GM19099 (cell line): ENCODE data around the gene P2RY2.

Experiments used
- POLR2A ChIP-seq: IDR thresholded peaks from 3 replicates; pipeline ENCODE4 v1.6.1; 2011; ENCODE audit warnings: low read depth; ENCODE audit not compliant: insufficient read length; ENCODE audit errors: extremely low read depth

The P2RY2 gene

GRCh38 chr11:73239111-73239521, 21.0 kb downstream of the P2RY2 start:
- TF ChIP-seq POLR2A: no peak

DNA sequence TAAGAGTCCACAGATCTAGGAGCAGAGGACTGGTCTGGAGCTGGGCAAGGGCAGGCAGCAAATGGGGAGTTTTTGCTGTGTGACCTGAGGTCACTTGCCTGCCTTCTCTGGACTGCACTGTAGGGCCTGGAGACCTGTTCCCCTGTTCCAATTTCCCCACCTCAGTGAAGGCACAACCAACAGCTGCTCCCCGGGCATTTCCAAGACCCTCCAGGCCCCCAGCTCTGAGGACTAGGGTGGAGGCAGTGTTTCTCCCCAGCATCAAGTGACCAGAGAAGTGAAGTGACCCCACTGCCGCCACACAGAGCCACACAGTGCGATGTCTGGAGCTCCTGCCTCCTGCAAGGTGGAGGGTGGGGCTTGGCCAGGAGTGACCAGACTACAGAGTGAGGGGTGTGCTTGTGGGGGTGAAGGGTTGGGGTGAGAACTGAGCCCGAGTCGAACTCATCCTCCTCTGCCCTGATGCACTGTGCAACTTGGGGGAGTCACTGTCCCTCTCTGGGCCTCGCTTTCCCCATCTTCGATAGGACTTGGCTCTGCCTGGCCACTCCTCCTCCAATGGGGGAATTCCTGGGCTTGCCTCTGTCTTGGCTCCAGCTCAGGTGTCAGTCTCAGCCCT, 21.6 kb downstream of the P2RY2 start:
- no peak for TF ChIP-seq POLR2A

GRCh38 chr11:73240190-73240781, 22.2 kb downstream of the P2RY2 start:
- no peak for TF ChIP-seq POLR2A

DNA sequence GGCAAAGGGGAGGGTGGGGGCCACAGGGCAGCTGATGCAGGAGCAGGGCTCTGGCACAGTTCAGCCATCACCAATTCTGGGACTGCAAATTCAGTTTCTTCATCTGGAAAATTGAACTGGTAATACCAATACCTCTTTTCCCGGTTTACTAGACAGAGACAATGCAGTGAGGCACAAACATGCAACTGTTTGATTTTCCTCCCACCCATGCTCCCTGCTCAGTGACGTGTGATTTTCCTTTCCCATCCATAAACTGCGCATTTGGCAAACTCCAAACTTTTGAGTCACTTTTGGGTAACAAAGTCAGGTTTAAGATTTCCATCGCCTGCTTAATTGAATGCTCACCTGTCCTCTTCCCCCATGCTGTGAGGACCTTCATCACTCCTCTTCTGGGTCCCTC, 23.2 kb downstream of the P2RY2 start:
- no peak for TF ChIP-seq POLR2A

GRCh38 chr11:73242251-73243092, 24.4 kb downstream of the P2RY2 start:
- TF ChIP-seq POLR2A: peak; percentile 34

DNA sequence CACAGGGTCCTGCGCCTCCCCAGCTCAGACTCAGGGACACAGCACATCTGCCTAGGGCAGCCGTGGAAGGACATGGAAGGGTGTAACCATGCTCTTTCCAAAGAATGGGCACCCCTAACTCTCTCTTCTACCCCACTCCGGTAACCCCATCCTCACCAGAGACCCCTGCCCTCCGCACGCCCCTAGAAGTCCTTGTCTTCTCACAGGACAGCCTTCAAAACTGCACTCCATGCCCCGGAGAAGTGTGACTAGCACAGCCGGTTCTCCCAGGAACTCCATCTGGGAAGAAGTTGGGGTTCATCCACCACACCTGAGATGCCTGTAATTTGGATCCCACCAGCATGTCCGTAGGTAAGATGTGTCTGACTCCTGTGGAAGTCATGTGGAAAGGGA, 25.0 kb downstream of the P2RY2 start:
- TF ChIP-seq POLR2A: no peak

DNA sequence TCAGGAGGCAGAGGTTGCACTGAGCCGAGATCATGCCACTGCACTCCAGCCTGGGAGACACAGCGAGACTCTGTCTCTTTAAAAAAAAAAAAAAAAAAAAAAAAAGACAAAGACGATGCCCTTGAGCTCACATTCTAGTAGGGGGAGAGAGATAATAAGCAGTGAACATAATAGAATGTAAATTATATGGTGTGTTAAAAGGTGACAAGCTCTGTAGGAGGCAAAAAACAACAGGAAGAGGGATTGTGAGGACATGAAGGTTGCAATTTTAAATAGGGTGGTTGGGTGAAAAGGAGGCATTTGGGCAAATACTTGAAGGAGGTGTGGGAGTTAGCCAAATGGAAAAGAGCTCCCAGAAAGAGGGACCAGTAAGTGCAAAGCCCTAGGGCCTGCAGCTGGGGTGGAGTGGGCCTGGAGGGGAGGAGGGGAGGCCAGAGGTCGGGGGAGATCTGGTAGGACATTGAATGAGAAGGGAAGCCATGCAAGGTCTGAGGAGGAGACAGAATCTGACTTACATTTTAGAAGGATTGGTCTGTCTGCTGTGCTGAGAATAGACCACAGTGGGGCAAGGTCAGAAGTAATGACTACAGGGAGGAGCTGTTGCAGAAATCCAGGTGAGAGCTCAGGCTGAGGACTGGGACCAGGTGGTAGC, 26.6 kb downstream of the P2RY2 start:
- no peak for TF ChIP-seq POLR2A

DNA sequence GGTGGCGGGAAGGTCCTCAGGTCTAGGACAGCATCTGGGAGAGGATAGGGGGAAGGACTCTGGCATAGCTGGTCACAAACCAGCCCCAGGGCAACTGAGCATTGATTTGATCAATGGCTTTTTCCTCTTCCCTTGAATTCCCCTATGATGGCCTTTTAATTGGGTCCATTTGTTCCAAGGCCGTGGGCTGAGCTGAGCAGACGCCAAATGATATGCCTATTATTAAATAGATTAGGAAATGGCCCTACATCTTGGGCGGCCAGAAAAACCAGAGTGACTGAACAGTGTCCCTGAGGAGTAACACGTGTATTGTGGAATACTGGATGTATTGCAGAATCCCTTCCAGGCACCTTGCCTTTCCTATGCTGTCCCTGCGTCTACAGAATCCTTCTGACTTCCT, 27.4 kb downstream of the P2RY2 start:
- TF ChIP-seq POLR2A: no peak

DNA sequence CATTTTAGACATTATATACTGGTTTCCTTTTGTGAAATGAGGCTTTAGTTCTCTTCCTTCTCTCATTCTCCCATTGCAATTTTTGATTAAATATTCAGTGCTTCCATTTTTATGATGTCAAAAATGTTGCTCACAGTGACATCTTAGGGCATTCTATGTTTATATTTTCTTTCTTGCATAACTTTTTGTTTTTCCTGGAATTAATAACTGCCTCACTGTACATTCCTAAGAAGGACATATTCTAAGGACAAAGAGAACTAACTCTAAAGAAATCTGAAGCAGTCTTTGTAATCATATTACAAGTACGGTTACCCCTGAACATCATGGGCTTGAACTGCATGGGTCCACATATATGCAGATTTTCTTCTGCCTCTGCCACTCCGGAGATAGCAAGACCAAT, 28.2 kb downstream of the P2RY2 start:
- TF ChIP-seq POLR2A: no peak

GRCh38 chr11:73248526-73249185, 30.6 kb downstream of the P2RY2 start:
- no peak for TF ChIP-seq POLR2A

- no peak for TF ChIP-seq POLR2A
These were observed 31.2 kb downstream of the P2RY2 start for GRCh38 chr11:73249304-73249703.

- TF ChIP-seq POLR2A: no peak
These were observed 32.0 kb downstream of the P2RY2 start for GRCh38 chr11:73249853-73250783.

GRCh38 chr11:73252577-73253191, 34.6 kb downstream of the P2RY2 start:
- TF ChIP-seq POLR2A: no peak
